ENCODE measurements around the gene TFEC. TPM values are rescaled to one million over a fixed set of nuclear protein-coding genes. Genes with fewer than 3 reads are reported as not detected.

The TFEC gene
- total and polyA plus RNA-seq, 10 of the 15 experiments (the other 5 are each of a cell fraction or from before 2014, with no cell fraction given) = 0.18 to 5.8 (median 2.4) TPM

DNA sequence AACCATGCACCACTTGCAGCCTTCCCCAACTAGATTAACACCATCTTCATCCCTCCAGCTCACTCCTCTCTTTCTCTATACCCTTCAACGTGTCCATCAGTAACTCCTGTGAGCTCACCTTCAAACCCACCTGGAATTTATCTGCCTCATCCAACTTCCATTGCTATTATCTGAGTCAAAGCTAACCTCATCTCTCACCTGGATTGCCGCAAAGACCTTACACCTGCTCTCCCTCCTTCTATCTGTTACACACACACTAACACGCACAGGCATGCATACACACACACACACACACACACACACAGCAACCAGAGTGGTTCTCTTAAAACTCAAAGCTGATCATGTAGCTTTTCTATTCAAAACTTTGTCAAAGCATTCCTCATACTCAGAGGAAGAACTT lies 3.8 kb upstream of the TFEC start:
- Histone ChIP-seq H3K4me1 (ENCODE audit: control insufficient read depth, insufficient read depth, low read length) (no peaks in the 10 kb centered on the region; the same call in 1 of the 2 replicates), H3K9ac (ENCODE audit: control insufficient read depth, insufficient read depth, low read length) (no peak overlapping the region), H3K27ac (ENCODE audit: control insufficient read depth, insufficient read depth) (no peak overlapping the region), H3K79me2 (ENCODE audit: control insufficient read depth, insufficient read depth, low read length) (no peaks in the 10 kb centered on the region), H3K9me3 (replicated peaks; ENCODE audit: control insufficient read depth, insufficient read depth, low read length) (no peaks in the 10 kb centered on the region), H3K27me3 (replicated peaks in 1 of 2; ENCODE audit: control insufficient read depth in 2 of 2, insufficient read depth in 2 of 2, low read length in 1 of 2) (no peaks in the 10 kb centered on the region), H3K4me2 (ENCODE audit: control insufficient read depth, insufficient read depth) (no peak overlapping the region), H4K20me1 (ENCODE audit: control insufficient read depth, insufficient read depth) (no peaks in the 10 kb centered on the region), H3K36me3 (ENCODE audit: control insufficient read depth in 2 of 2, insufficient read depth in 2 of 2, low read length in 1 of 2) (no peaks in the 10 kb centered on the region), H3K4me3 (no peak overlapping the region), H2AFZ (ENCODE audit: control insufficient read depth, low read depth, low read length) (no peak overlapping the region)
- TF ChIP-seq SPI1 (IDR thresholded peaks at IDR 0.05; ENCODE audit: borderline replicate concordance, insufficient read depth, low read depth, low read length) (no peak), JUND (IDR thresholded peaks at IDR 0.05; ENCODE audit: low read depth, low read length) (no peak), SIN3A (IDR thresholded peaks at IDR 0.05; ENCODE audit: low read depth, low read length) (no peak)
- no TSS peak for BruUV-seq (replicated peaks)
- ChIA-PET POLR2A (no interaction called here), RAD21 (ENCODE audit: unreplicated experiment) (no interaction called here), SMC1A (ENCODE audit: uncharacterized antibody, unreplicated experiment) (interaction anchor here (1.2 kb wide), 1 partner anchor 10 kb away, joined by 3 read pairs; no protein-coding TSS in a partner anchor), CTCF (no interaction called here)
- intact Hi-C loops (cut with micrococcal nuclease; ENCODE audit: unreplicated experiment) (no loop called here), in situ Hi-C loops (cut with MboI) (no loop called here)
- 48% methylated on average over 3 of the region's 3 CpGs for WGBS (ENCODE audit: insufficient coverage, insufficient replicate concordance, low lambda C conversion rate, missing lambda C conversion rate)
- no peak for ATAC-seq
- no peak for FAIRE-seq
- no peak for DNase-seq (ENCODE audit: low read depth, low spot score)

DNA sequence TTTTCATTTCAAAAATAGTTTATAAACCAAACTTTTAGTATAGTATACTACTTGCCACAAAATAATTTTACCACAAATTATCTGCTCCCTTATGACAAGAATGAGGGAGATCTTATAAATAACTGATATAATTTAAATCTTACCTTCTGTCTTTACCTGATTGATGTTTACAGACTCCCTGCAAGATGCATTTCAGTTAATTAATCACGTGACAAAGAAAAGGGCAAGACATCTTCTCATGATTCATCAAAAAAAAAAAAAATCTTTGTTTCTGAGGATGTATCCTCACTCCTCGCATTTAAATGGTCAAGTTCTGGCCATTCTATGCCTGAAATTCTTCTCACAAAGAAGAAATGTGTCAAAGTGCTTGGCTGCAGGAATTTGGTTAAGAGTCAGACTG lies 2.3 kb upstream of the TFEC start:
- H3K9ac ChIP-seq (ENCODE audit: control insufficient read depth, insufficient read depth, low read length) = no peak overlapping the region
- ChIA-PET RAD21 (ENCODE audit: unreplicated experiment) (no interaction called here), CTCF (no interaction called here), POLR2A (no interaction called here), SMC1A (ENCODE audit: uncharacterized antibody, unreplicated experiment) (no interaction called here)
- H3K79me2 ChIP-seq (ENCODE audit: control insufficient read depth, insufficient read depth, low read length) = no peaks in the 10 kb centered on the region
- H3K36me3 ChIP-seq (ENCODE audit: control insufficient read depth in 2 of 2, insufficient read depth in 2 of 2, low read length in 1 of 2) = no peaks in the 10 kb centered on the region
- peaks cover 7% of the 10 kb centered on the region for H3K4me1 ChIP-seq (ENCODE audit: control insufficient read depth, insufficient read depth, low read length)
- ATAC-seq (no peak), FAIRE-seq (no peak), DNase-seq (ENCODE audit: low read depth, low spot score) (no peak)
- H2AFZ ChIP-seq (ENCODE audit: control insufficient read depth, low read depth, low read length) = no peak overlapping the region
- H3K27me3 ChIP-seq (replicated peaks in 1 of 2; ENCODE audit: control insufficient read depth in 2 of 2, insufficient read depth in 2 of 2, low read length in 1 of 2) = no peaks in the 10 kb centered on the region
- 14% methylated on average over 2 of the region's 2 CpGs for WGBS (ENCODE audit: insufficient coverage, insufficient replicate concordance, low lambda C conversion rate, missing lambda C conversion rate)
- no TSS peak for BruUV-seq (replicated peaks)
- H3K4me2 ChIP-seq (ENCODE audit: control insufficient read depth, insufficient read depth) = no peak overlapping the region
- H3K4me3 ChIP-seq = no peak overlapping the region
- in situ Hi-C loops (cut with MboI) = no loop called here
- H4K20me1 ChIP-seq (ENCODE audit: control insufficient read depth, insufficient read depth) = no peaks in the 10 kb centered on the region
- H3K9me3 ChIP-seq (replicated peaks; ENCODE audit: control insufficient read depth, insufficient read depth, low read length) = no peaks in the 10 kb centered on the region
- intact Hi-C loops (cut with micrococcal nuclease; ENCODE audit: unreplicated experiment) = no loop called here
- H3K27ac ChIP-seq (ENCODE audit: control insufficient read depth, insufficient read depth) = no peak overlapping the region
- TF ChIP-seq, protein P1, sequence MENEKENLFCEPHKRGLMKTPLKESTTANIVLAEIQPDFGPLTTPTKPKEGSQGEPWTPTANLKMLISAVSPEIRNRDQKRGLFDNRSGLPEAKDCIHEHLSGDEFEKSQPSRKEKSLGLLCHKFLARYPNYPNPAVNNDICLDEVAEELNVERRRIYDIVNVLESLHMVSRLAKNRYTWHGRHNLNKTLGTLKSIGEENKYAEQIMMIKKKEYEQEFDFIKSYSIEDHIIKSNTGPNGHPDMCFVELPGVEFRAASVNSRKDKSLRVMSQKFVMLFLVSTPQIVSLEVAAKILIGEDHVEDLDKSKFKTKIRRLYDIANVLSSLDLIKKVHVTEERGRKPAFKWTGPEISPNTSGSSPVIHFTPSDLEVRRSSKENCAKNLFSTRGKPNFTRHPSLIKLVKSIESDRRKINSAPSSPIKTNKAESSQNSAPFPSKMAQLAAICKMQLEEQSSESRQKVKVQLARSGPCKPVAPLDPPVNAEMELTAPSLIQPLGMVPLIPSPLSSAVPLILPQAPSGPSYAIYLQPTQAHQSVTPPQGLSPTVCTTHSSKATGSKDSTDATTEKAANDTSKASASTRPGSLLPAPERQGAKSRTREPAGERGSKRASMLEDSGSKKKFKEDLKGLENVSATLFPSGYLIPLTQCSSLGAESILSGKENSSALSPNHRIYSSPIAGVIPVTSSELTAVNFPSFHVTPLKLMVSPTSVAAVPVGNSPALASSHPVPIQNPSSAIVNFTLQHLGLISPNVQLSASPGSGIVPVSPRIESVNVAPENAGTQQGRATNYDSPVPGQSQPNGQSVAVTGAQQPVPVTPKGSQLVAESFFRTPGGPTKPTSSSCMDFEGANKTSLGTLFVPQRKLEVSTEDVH (IDR thresholded peaks at IDR 0.05; ENCODE audit: low read depth, partially characterized antibody) = no peak
- TF ChIP-seq EED (IDR thresholded peaks at IDR 0.05; ENCODE audit: low read depth) (no peak), SRF (IDR thresholded peaks at IDR 0.05; ENCODE audit: low read depth in 2 of 2, low read length in 2 of 2) (no peak), TARDBP (IDR thresholded peaks at IDR 0.05; ENCODE audit: borderline replicate concordance) (no peak), HDAC2 (IDR thresholded peaks at IDR 0.05) (no peak), KLF5 (IDR thresholded peaks at IDR 0.05; ENCODE audit: partially characterized antibody) (no peak), LARP7 (IDR thresholded peaks at IDR 0.05) (no peak), RBBP5 (conservative IDR thresholded peaks at IDR 0.05) (no peak)
- TF ChIP-seq, protein P2, sequence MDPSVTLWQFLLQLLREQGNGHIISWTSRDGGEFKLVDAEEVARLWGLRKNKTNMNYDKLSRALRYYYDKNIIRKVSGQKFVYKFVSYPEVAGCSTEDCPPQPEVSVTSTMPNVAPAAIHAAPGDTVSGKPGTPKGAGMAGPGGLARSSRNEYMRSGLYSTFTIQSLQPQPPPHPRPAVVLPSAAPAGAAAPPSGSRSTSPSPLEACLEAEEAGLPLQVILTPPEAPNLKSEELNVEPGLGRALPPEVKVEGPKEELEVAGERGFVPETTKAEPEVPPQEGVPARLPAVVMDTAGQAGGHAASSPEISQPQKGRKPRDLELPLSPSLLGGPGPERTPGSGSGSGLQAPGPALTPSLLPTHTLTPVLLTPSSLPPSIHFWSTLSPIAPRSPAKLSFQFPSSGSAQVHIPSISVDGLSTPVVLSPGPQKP (IDR thresholded peaks at IDR 0.05; ENCODE audit: low read depth, low read length) = no peak
- TF ChIP-seq, protein P3, sequence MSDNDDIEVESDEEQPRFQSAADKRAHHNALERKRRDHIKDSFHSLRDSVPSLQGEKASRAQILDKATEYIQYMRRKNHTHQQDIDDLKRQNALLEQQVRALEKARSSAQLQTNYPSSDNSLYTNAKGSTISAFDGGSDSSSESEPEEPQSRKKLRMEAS (IDR thresholded peaks at IDR 0.05; ENCODE audit: low read depth, low read length) = no peak
